ENCODE measurements around the gene GMEB2. TPM values are rescaled to one million over a fixed set of nuclear protein-coding genes. Genes with fewer than 3 reads are reported as not detected.
A peak's percentile ranks its signal among the peaks of the same experiment; 100 is the strongest.

Gene GMEB2
- total RNA-seq, 2 experiments from 2014 or later, result 16.2 to 16.3 TPM

- no peak overlapping the region for H3K4me3 Mint-ChIP-seq
- ATAC-seq (no peak), DNase-seq (no peak)
- peaks cover 3% of the 10 kb centered on the region for H3K36me3 Mint-ChIP-seq (ENCODE audit: low read depth)
- no peaks in the 10 kb centered on the region for H3K9me3 Mint-ChIP-seq
- TF ChIP-seq, protein P1, sequence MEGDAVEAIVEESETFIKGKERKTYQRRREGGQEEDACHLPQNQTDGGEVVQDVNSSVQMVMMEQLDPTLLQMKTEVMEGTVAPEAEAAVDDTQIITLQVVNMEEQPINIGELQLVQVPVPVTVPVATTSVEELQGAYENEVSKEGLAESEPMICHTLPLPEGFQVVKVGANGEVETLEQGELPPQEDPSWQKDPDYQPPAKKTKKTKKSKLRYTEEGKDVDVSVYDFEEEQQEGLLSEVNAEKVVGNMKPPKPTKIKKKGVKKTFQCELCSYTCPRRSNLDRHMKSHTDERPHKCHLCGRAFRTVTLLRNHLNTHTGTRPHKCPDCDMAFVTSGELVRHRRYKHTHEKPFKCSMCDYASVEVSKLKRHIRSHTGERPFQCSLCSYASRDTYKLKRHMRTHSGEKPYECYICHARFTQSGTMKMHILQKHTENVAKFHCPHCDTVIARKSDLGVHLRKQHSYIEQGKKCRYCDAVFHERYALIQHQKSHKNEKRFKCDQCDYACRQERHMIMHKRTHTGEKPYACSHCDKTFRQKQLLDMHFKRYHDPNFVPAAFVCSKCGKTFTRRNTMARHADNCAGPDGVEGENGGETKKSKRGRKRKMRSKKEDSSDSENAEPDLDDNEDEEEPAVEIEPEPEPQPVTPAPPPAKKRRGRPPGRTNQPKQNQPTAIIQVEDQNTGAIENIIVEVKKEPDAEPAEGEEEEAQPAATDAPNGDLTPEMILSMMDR (IDR thresholded peaks at IDR 0.05), result no peak
- peaks cover 2% of the 10 kb centered on the region for H3K27me3 Mint-ChIP-seq
- intact Hi-C loops (cut with micrococcal nuclease), result no loop called here
- POLR2A ChIA-PET, result interaction anchor here (2.1 kb wide), 1 partner anchor 69 kb away, joined by 7 read pairs; no protein-coding TSS in a partner anchor
- peaks cover 10% of the 10 kb centered on the region for H3K4me1 Mint-ChIP-seq (ENCODE audit: low read depth)
- H3K27ac Mint-ChIP-seq, result no peak overlapping the region
- CTCF ChIA-PET, result interaction anchor here (0.9 to 2.4 kb wide), 2 partner anchors 9 to 18 kb away, joined by 3 to 10 read pairs; partner anchors contain the start of gene PTK6
Observed at GRCh38 chr20:63555661-63556381, 71.1 kb downstream of the GMEB2 start.

- peak overlapping the region; percentile 52 for H3K27ac Mint-ChIP-seq
- ATAC-seq (no peak), DNase-seq (peak; percentile 42)
- peak overlapping the region; percentile 53 for H3K4me3 Mint-ChIP-seq
- H3K36me3 Mint-ChIP-seq (ENCODE audit: low read depth), result no peaks in the 10 kb centered on the region
- intact Hi-C loops (cut with micrococcal nuclease), result no loop called here
- ChIA-PET CTCF (interaction anchor here (2.4 kb wide), 1 partner anchor 17 kb away, joined by 10 read pairs; the partner anchor contains the start of gene PTK6), POLR2A (interaction anchor here (0.6 to 2.1 kb wide), 4 partner anchors 12 to 89 kb away, joined by 3 to 7 read pairs (median 4); partner anchors contain the start of gene PTK6)
- H3K27me3 Mint-ChIP-seq, result peaks cover 3% of the 10 kb centered on the region
- TF ChIP-seq, protein P1 (IDR thresholded peaks at IDR 0.05), result no peak
- H3K4me1 Mint-ChIP-seq (ENCODE audit: low read depth), result peaks cover 10% of the 10 kb centered on the region
- H3K9me3 Mint-ChIP-seq, result no peaks in the 10 kb centered on the region
Observed at GRCh38 chr20:63554361-63555278, 72.3 kb downstream of the GMEB2 start.

DNA sequence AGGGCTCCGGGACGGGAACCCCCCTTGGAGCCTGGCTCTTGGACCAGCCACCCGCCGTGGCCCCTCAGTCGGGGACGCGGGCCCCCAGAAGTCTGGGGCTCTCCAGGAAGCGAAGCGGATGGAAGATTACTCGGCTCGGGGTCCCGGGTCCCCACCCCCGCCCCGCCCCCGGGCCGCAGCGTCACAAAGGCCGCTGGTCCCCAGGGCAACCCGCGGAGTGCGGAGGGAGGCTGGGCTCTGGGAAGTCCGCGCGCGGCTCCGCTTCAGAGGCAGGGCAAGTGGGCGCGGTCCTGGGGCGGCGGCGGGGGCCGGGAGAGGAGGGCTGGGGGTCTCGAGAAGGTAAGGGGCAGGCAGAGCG is 73.0 kb downstream of the GMEB2 start, which contains the start of gene FNDC11:
FNDC11 (plus strand) TSS at position 227 of the 358 bp plus-strand sequence. CDS start 1,505 bp downstream, outside the sequence.
- ATAC-seq (peak; percentile 11), DNase-seq (peak; percentile 68)
- Mint-ChIP-seq H3K4me1 (ENCODE audit: low read depth) (peaks cover 11% of the 10 kb centered on the region), H3K27ac (peak within 1 kb of the TSS; percentile 70), H3K27me3 (peaks cover 7% of the 10 kb centered on the region), H3K36me3 (ENCODE audit: low read depth) (no peaks in the 10 kb centered on the region), H3K9me3 (no peaks in the 10 kb centered on the region), H3K4me3 (peak within 1 kb of the TSS; percentile 53)
- TF ChIP-seq, protein P1 (IDR thresholded peaks at IDR 0.05), result no peak
- intact Hi-C loops (cut with micrococcal nuclease), result no loop called here
- POLR2A ChIA-PET, result interaction anchor here (0.6 to 2.1 kb wide), 4 partner anchors 13 to 89 kb away, joined by 3 to 7 read pairs (median 4); partner anchors contain the start of gene PTK6
- CTCF ChIA-PET, result interaction anchor here (2.4 kb wide), 1 partner anchor 16 kb away, joined by 10 read pairs; the partner anchor contains the start of gene PTK6

DNA sequence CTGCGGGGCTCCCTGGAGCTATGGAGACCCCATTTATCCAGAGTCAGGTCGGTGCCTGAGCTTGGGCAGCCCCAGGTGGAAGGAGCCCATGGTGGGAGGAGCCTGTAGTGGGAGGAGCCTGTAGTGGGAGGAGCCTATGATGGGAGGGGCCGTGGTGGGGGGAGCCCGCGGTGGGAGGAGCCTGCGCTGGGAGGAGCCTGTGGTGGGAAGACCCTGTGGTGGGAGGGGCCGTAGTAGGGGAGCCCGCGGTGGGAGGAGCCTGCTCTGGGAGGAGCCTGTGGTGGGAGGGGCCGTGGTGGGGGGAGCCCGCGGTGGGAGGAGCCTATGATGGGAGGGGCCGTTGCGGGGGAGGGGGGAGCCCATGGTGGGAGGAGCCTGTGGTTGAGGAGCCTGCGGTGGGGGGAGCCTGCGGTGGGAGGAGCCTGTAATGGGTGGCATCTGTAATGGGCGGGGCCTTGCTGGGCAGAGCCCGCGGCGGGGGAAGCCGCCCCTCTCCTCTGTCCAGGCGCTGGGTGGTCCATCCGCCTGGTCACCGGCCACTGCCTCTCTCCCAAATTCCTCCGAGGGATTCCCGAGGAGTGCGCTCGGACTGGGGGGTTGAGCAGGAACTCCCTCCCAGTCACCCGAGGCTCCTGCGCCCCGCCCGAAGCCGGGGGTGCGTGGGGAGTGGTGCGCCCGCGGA is 73.5 kb downstream of the GMEB2 start:
- Mint-ChIP-seq H3K4me3 (peak overlapping the region; percentile 47), H3K9me3 (no peaks in the 10 kb centered on the region), H3K27me3 (peaks cover 7% of the 10 kb centered on the region), H3K4me1 (ENCODE audit: low read depth) (peaks cover 11% of the 10 kb centered on the region), H3K36me3 (ENCODE audit: low read depth) (no peaks in the 10 kb centered on the region), H3K27ac (peak overlapping the region; percentile 70)
- intact Hi-C loops (cut with micrococcal nuclease), result no loop called here
- peak; percentile 94 for DNase-seq
- peak; percentile 92 for ATAC-seq
- POLR2A ChIA-PET, result interaction anchor here (1.3 kb wide), 1 partner anchor 16 kb away, joined by 4 read pairs; the partner anchor contains the start of gene PTK6
- TF ChIP-seq, protein P1 (IDR thresholded peaks at IDR 0.05), result no peak
- CTCF ChIA-PET, result interaction anchor here (0.8 to 2.0 kb wide), 2 partner anchors 14 to 15 kb away, joined by 3 to 8 read pairs; partner anchors contain the start of gene PTK6

All from activated CD8-positive, alpha-beta T cell treated with anti-CD3 and anti-CD28 coated beads for 36 hours (primary cell).